NCI-H1930 (cell line): ENCODE data around the gene LPCAT3.

ENCODE experiments used
- DNase-seq, 2 experiments: peaks; one replicate each; lab custom pipeline; 2025; lab: John Stamatoyannopoulos, UW

LPCAT3 gene

GRCh38 chr12:6952863-6953441, 65.3 kb downstream of the LPCAT3 start:
- no peak for DNase-seq

DNA sequence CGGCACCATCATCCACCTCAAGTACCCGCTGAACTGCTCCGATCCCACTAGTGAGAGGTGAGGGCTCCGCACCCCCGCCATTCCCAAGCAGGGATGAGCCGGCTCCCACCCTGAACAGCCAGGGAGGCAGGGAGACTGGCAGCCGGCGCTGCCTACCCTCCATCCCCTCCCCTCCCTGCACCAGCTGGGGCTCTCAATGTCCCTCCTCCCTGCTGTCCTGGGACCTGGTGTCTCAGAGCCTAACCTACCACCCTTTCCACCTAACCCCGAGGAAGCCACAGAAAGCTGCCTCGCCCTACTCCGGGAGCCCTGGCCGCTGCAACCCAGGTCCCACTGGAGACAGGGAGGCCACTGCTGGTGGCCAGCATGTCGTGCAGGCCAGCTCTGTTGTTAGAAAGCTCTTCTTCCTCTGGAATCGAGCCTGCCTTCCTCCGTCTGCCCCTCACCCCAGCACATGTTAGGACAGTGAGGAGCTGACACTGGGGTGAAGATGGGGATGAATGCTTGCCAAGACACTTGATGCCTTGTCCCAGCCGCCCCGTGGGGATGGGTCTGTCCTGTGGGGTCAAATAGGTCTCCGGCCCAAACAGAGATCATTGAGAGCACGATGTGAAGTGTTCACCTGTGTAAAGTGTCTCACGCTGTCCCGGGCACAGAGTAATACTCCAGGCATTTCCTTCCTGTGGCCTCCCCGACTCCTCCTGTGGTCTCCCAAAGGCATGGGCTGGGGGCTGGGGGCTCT, 66.0 kb downstream of the LPCAT3 start:
- DNase-seq: no peak

GRCh38 chr12:6951551-6952120, 66.6 kb downstream of the LPCAT3 start:
- DNase-seq: no peak

- DNase-seq: no peak
These were observed 67.3 kb downstream of the LPCAT3 start, which contains the start of gene PTPN6 for GRCh38 chr12:6950811-6951540. TSS of gene PTPN6 (plus strand) at chr12:6951356. CDS start at chr12:6951513, 157 bp downstream.

DNA sequence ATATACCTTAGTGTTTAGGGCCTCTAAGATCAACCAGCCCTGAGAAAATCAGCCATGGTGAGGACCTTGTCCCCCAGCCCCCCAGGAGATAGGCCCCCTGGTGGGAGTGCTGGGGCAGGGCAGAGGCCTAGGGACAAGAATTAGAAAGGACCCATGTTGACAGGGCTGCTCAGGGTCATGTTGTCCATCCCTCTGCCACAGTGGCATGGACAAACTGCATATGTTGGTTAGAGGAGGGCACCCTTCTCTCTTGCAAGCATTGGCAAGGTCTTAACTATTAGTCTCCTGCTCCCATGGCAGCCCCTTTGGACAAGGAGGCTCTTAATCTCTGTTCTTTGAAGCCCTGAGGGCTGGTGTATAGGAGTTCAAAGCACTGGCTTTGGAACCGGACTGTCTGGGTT, 67.9 kb downstream of the LPCAT3 start:
- no peak for DNase-seq

DNA sequence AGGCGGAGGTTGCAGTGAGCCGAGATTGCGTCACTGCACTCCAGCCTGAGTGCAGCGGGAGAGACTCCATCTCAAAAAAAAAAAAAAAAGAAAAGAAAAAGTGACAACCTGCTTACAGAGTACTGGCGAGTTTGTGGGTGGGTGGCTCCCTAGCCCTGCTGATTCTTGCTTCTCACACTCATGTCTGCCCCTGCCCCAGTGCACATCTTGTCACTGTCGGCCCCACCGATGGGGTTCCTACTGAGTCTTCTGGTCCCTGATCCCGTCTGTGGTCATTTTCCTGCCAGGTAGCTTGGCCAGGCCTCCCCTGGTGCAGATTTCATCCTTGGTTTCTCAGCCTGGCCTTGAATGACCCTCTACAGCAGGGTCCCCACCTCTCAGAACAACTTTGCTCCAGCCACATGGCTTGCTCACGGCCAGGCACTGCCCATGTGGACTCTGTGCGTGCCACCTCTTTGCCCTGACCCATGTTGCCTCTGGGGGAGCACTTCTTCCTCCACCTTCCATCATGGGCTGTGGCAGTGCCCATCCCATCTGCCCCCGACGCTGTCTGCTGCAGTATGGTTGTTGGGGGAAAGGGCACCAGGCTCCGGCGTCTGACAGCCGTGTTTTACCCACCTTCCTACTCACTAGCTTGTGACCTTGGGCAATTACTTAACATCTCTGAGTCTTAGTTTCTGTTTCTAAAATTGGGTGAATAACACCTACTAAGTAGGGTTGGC, 69.2 kb downstream of the LPCAT3 start:
- DNase-seq: no peak

GRCh38 chr12:6947615-6948014, 70.7 kb downstream of the LPCAT3 start:
- no peak for DNase-seq

GRCh38 chr12:6946920-6947374, 71.3 kb downstream of the LPCAT3 start:
- DNase-seq: no peak

- peak in 1 of 2 experiments; percentile 39 for DNase-seq
These were observed 72.0 kb downstream of the LPCAT3 start for GRCh38 chr12:6946033-6946919.

DNA sequence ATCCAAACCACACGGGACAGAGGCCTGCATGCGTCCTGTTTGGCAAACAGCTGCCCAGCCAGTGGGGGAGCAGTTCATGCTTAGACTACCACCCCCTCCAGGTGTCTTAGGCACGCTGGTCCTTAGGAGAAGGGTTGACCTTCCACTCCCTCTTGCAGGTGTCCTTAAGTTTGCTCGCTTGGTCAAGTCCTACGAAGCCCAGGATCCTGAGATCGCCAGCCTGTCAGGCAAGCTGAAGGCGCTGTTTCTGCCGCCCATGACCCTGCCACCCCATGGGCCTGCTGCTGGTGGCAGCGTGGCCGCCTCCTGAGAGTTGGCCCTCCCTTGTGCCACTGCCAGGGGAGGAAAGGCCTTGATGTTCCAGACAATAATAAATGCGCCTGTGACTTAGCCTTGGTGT, 72.7 kb downstream of the LPCAT3 start:
- no peak for DNase-seq

GRCh38 chr12:6944381-6945186, 73.7 kb downstream of the LPCAT3 start:
- DNase-seq: peak; percentile 94

DNA sequence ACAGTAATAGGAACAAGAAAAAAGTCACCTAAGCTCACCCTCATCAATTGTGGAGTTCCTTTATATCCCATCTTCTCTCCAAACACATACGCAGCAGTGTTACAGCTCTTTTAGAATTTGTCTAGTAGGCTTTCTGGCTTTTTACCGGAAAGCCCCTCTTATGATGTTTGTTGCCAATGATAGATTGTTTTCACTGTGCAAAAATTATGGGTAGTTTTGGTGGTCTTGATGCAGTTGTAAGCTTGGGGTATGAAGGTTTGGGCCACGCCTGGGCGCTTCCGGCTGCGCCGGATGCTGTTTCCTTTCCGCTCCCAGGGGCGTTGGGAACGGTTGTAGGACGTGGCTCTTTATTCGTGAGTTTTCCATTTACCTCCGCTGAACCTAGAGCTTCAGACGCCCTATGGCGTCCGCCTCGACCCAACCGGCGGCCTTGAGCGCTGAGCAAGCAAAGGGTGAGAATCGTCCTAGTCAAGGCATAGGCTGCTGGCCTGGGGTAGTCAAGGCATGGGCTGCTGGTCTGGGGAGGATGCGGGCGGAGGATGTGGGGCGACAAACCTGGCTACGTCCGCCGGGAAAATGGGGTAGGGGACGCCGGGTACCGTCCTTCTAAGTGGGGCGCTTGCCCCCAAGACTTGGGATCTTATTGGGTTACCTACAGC, 74.4 kb downstream of the LPCAT3 start, which contains the start of the genes C12orf57 and RNU7-1:
Gene C12orf57 (plus strand): TSS at position 301 of the 659 bp plus-strand sequence. CDS start 100 bp downstream, at position 401.
Gene RNU7-1 (plus strand): TSS at position 95 of the 659 bp plus-strand sequence.
- peak; percentile 88 to 97 for DNase-seq

GRCh38 chr12:6943389-6943721, 74.9 kb downstream of the LPCAT3 start:
- DNase-seq: peak; percentile 88

DNA sequence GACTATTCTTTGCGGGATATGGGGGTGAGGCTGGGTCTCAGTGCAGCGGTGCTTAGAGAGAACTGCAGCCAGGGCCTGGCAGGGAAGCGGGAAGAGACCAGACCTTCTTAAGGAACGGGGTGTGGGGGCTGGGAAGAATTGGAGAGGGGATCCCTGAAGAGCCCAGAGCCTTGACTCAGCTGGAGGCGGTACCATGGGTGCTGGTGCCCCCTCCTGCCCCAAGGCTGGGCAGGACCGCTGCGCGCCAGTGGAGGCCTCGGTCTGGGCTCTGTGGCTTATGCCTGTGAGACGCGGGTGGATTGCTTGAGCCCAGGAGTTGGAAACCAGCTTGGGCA, 76.0 kb downstream of the LPCAT3 start:
- DNase-seq: no peak

- DNase-seq: no peak
These were observed 76.5 kb downstream of the LPCAT3 start for GRCh38 chr12:6941782-6942181.

DNA sequence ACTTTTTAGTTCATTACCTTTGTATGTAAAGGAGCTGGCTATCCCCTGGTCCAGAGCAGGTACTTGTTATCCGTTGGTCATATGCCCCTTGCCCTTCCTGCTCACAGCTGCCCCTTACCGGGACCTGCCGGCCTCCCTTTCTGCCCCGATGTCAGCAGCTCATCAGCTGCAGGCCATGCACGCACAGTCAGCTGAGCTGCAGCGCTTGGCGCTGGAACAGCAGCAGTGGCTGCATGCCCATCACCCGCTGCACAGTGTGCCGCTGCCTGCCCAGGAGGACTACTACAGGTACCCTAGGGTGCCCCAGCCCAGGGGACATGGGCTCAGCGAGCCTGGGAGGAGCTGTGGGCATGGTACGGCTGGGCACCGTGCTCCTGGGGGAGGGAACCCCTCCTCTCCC, 77.0 kb downstream of the LPCAT3 start:
- DNase-seq: no peak

- DNase-seq: no peak
These were observed 79.1 kb downstream of the LPCAT3 start for GRCh38 chr12:6939191-6939540.

GRCh38 chr12:6938353-6939190, 79.7 kb downstream of the LPCAT3 start:
- no peak for DNase-seq
